WI38 (cell line): ENCODE results near the gene CLEC6A.

Experiments used
- H3K4me3 ChIP-seq: 2 replicates; pipeline ENCODE4 v1.5.1; 2011; ENCODE audit warnings: low read depth, mild to moderate bottlenecking, control low read depth, low read length
- TF ChIP-seq, protein P1 (sequence below): IDR thresholded peaks from 2 replicates; pipeline ENCODE4 v1.5.1; 2012; ENCODE audit warnings: low read depth, mild to moderate bottlenecking, control low read depth, low read length

The CLEC6A gene

DNA sequence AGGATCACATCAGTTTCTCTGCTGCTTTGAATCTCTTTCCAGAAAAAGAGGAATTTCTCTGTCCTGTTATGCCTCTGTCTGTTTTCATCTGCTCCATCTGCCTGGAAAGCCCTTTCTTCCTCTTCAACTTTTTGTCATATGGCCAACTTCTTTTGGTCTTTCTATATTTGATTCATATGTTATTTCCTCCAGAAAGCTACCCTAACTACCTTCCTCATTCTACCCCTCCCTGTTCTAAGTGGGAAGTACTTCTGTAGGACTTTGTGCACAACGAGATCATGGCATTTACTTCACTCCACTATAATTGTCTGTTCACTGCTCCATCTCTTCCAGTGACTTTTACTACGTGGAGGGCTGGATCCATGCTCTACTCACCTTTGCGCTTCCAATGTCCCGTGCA, 63.4 kb downstream of the CLEC6A start:
- TF ChIP-seq, protein P1, sequence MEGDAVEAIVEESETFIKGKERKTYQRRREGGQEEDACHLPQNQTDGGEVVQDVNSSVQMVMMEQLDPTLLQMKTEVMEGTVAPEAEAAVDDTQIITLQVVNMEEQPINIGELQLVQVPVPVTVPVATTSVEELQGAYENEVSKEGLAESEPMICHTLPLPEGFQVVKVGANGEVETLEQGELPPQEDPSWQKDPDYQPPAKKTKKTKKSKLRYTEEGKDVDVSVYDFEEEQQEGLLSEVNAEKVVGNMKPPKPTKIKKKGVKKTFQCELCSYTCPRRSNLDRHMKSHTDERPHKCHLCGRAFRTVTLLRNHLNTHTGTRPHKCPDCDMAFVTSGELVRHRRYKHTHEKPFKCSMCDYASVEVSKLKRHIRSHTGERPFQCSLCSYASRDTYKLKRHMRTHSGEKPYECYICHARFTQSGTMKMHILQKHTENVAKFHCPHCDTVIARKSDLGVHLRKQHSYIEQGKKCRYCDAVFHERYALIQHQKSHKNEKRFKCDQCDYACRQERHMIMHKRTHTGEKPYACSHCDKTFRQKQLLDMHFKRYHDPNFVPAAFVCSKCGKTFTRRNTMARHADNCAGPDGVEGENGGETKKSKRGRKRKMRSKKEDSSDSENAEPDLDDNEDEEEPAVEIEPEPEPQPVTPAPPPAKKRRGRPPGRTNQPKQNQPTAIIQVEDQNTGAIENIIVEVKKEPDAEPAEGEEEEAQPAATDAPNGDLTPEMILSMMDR, result no peak
- no peak overlapping the region for H3K4me3 ChIP-seq

DNA sequence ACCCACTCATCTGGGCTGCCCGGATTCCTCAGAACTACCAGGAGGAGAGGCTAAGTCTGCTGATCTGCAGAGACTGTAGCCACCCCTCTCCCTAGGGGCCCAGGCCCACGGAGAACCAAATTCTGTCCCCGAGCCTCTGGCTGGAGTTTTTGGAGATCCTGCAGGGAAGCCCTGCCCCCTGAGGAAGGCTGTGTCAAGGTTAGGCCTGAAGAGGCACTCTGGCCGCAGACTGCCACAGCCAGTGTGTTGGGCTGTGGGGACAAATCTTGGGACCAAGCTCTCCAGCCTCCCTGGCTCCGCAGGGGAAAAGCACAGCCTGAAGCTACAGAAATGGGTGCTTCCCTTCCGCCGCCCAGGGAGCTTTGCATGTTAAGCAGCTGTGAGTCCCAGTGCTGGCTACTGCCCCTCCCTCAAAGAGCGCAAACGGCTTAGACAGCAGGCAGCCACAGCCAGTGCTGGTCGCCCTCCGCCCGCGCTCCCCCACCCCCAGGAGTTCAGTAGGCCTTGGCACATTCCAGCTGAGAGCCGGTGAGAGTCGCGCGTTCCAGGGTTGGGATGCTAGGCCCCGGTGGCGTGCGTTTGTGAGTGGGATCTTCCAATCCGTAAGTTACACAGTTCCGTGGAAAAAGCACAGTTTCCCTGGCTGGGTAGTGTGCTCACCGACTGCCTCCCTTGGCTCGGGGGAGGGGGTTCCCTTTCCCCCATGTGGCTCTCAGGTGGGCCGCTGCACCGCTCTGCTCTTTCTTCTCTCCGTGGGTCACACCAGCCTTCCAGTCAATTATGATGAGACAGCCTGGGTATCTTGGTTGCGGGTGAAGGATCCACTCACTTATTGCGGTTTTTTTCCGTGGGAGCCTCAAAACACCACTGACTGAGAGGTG, 71.7 kb downstream of the CLEC6A start:
- TF ChIP-seq, protein P1, result no peak
- H3K4me3 ChIP-seq, result no peak overlapping the region
